GM23338 (cell line): ENCODE measurements around the gene ACP2. TPM values are rescaled to one million over a fixed set of nuclear protein-coding genes. Genes with fewer than 3 reads are reported as not detected.

Experiments
- ATAC-seq: fragments of 200-7000 bp; cut with Tn5 transposase; 3 replicates; pipeline ENCODE4 v1.9.1; 2020
- DNase-seq: peaks from one replicate; pipeline ENCODE4 v3.0.0-alpha.2; 2015; ENCODE audit warnings: low spot score
- H2AFZ ChIP-seq: fragments of 200-600 bp; sonication (generic); 2 replicates; pipeline ENCODE4 v1.8.0; 2016; ENCODE audit warnings: antibody characterized with exemption, mild to moderate bottlenecking, moderate library complexity
- H3F3A ChIP-seq: fragments of 200-600 bp; sonication (generic); replicated peaks from 2 replicates; pipeline ENCODE4 v1.8.0; 2017; ENCODE audit warnings: antibody characterized with exemption, mixed run types, low read depth
- H3K27ac ChIP-seq: fragments of 200-600 bp; sonication (generic); 2 replicates; pipeline ENCODE4 v1.6.1; 2016; ENCODE audit warnings: low read depth
- H3K27me3 ChIP-seq: fragments of 200-600 bp; sonication (generic); 2 replicates; pipeline ENCODE4 v1.8.0; 2016; ENCODE audit warnings: mild to moderate bottlenecking, mixed run types, moderate library complexity; ENCODE audit not compliant: insufficient read depth
- H3K36me3 ChIP-seq: fragments of 200-600 bp; sonication (generic); 2 replicates; pipeline ENCODE4 v1.8.0; 2016; ENCODE audit warnings: mild to moderate bottlenecking; ENCODE audit not compliant: insufficient read depth
- H3K4me1 ChIP-seq: fragments of 200-600 bp; sonication (generic); 2 replicates; pipeline ENCODE4 v1.8.0; 2016; ENCODE audit warnings: mild to moderate bottlenecking, moderate library complexity; ENCODE audit not compliant: insufficient read depth
- H3K4me2 ChIP-seq: fragments of 200-600 bp; sonication (generic); 2 replicates; pipeline ENCODE4 v1.7.1; 2017; ENCODE audit warnings: mixed run types
- H3K4me3 ChIP-seq: fragments of 200-600 bp; sonication (generic); 2 replicates; pipeline ENCODE4 v1.6.1; 2016; ENCODE audit warnings: mixed run types
- H3K79me2 ChIP-seq: fragments of 200-600 bp; sonication (generic); replicated peaks from 2 replicates; pipeline ENCODE4 v1.8.0; 2017; ENCODE audit warnings: mild to moderate bottlenecking; ENCODE audit not compliant: insufficient read depth
- H3K9me2 ChIP-seq: fragments of 200-600 bp; sonication (generic); 2 replicates; pipeline ENCODE4 v1.8.0; 2017; ENCODE audit not compliant: insufficient read depth
- H4K20me1 ChIP-seq: fragments of 200-600 bp; sonication (generic); replicated peaks from 2 replicates; pipeline ENCODE4 v1.8.0; 2017; ENCODE audit warnings: mild to moderate bottlenecking; ENCODE audit not compliant: insufficient read depth
- H3K27ac Mint-ChIP-seq: 2 replicates; pipeline ENCODE4 v1.8.0; 2020; ENCODE audit warnings: inconsistent platforms, mild to moderate bottlenecking, moderate library complexity, mixed read lengths
- H3K27me3 Mint-ChIP-seq: 3 replicates; pipeline ENCODE4 v1.8.0; 2022; ENCODE audit warnings: low read depth, mild to moderate bottlenecking, moderate library complexity, mixed read lengths, inconsistent platforms; ENCODE audit not compliant: insufficient read depth, poor library complexity
- H3K36me3 Mint-ChIP-seq: 3 replicates; pipeline ENCODE4 v1.8.0; 2021; ENCODE audit warnings: low read depth, mild to moderate bottlenecking, inconsistent platforms, moderate library complexity, mixed read lengths
- H3K4me1 Mint-ChIP-seq: 3 replicates; pipeline ENCODE4 v1.8.0; 2020; ENCODE audit warnings: mild to moderate bottlenecking, inconsistent platforms, mixed read lengths
- H3K4me3 Mint-ChIP-seq: 3 replicates; pipeline ENCODE4 v1.8.0; 2021; ENCODE audit warnings: moderate library complexity, mild to moderate bottlenecking, inconsistent platforms, mixed read lengths
- H3K9me3 Mint-ChIP-seq: 3 replicates; pipeline ENCODE4 v1.8.0; 2020; ENCODE audit warnings: moderate library complexity, mild to moderate bottlenecking, inconsistent platforms, mixed read lengths
- CREB1 ChIP-seq: fragments of 250-450 bp; sonication (Bioruptor Pico); IDR thresholded peaks from 2 replicates; pipeline ENCODE4 v1.5.0; 2020; ENCODE audit warnings: low read depth, mild to moderate bottlenecking, moderate library complexity
- EZH2 ChIP-seq: fragments of 200-600 bp; sonication (generic); IDR thresholded peaks from one replicate; pipeline ENCODE4 v1.8.0; 2017; ENCODE audit warnings: antibody characterized with exemption, mild to moderate bottlenecking, low read depth; ENCODE audit not compliant: unreplicated experiment
- EZH2phosphoT487 ChIP-seq: fragments of 200-600 bp; sonication (generic); IDR thresholded peaks from one replicate; pipeline ENCODE4 v1.8.1; 2018; ENCODE audit warnings: antibody characterized with exemption; ENCODE audit not compliant: unreplicated experiment
- JUNB ChIP-seq: IDR thresholded peaks from one replicate; pipeline ENCODE4 v1.6.1; 2016; ENCODE audit warnings: antibody characterized with exemption; ENCODE audit not compliant: unreplicated experiment
- NANOG ChIP-seq: IDR thresholded peaks from 2 replicates; pipeline ENCODE4 v1.6.1; 2016; ENCODE audit warnings: antibody characterized with exemption, borderline replicate concordance
- POLR2AphosphoS5 ChIP-seq: IDR thresholded peaks from 2 replicates; pipeline ENCODE4 v1.6.1; 2016; ENCODE audit warnings: antibody characterized with exemption, low read depth
- STAT1 ChIP-seq: IDR thresholded peaks from one replicate; pipeline ENCODE4 v1.6.1; 2016; ENCODE audit warnings: antibody characterized with exemption; ENCODE audit not compliant: unreplicated experiment
- ZNF114 ChIP-seq: fragments of 250-450 bp; sonication (Bioruptor Pico); IDR thresholded peaks from 2 replicates; pipeline ENCODE4 v1.5.0; 2020; ENCODE audit warnings: mild to moderate bottlenecking, moderate library complexity
- ZNF331 ChIP-seq: fragments of 250-450 bp; sonication (Bioruptor Pico); IDR thresholded peaks from 2 replicates; pipeline ENCODE4 v1.5.0; 2020; ENCODE audit warnings: low read depth, mild to moderate bottlenecking, moderate library complexity
- polyA plus RNA-seq: library from polyadenylated mRNA; unstranded; fragments of >200 nt; fragmentation: Nextera tagmentation; extraction: Ambion mirVana; gene quantifications from 2 replicates; pipeline ENCODE4 v1.2.1, GENCODE V29; 2016
- total RNA-seq: library from RNA; depleted of rRNA; stranded (reverse); fragments of >200 nt; shearing (Covaris generic); gene quantifications from 2 replicates; pipeline ENCODE4 v1.2.3, GENCODE V29; 2014
- TF ChIP-seq, protein P1 (sequence below): fragments of 250-450 bp; sonication (Bioruptor Pico); IDR thresholded peaks from 2 replicates; pipeline ENCODE4 v1.5.0; 2020; ENCODE audit warnings: mild to moderate bottlenecking, moderate library complexity
- TF ChIP-seq, protein P2 (sequence below): IDR thresholded peaks from 2 replicates; pipeline ENCODE4 v1.6.1; 2016; ENCODE audit warnings: antibody characterized with exemption
- TF ChIP-seq, protein P3 (sequence below): IDR thresholded peaks from one replicate; pipeline ENCODE4 v1.6.1; 2018; ENCODE audit warnings: antibody characterized with exemption; ENCODE audit not compliant: unreplicated experiment
- TF ChIP-seq, protein P4 (sequence below), 2 experiments: fragments of 200-600 bp in 1 of 2; sonication (generic) in 1 of 2; conservative IDR thresholded peaks; 2 replicates each; pipeline versions ENCODE4 v1.5.1 to v1.6.1; 2016 to 2017; ENCODE audit warnings: antibody characterized with exemption in 2 of 2, low read depth in 2 of 2, mild to moderate bottlenecking in 2 of 2, moderate library complexity in 1 of 2

ACP2 gene
- total and polyA plus RNA-seq, 2 experiments from 2014 or later = 7.3 to 32.1 TPM

DNA sequence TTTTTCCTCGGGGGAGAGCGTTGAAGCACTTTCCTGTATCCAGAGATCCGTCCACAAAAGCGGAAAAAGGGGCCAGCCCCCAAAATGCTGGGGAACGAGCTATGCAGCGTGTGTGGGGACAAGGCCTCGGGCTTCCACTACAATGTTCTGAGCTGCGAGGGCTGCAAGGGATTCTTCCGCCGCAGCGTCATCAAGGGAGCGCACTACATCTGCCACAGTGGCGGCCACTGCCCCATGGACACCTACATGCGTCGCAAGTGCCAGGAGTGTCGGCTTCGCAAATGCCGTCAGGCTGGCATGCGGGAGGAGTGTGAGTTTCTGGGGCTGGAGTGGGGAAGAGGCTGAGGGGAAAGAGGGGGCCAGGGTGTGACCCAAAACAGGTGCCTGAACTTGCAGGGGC is 11.8 kb upstream of the ACP2 start:
- H3K4me3 ChIP-seq = no peak overlapping the region
- no peaks in the 10 kb centered on the region for H3K27me3 ChIP-seq
- H3K9me2 ChIP-seq = no peaks in the 10 kb centered on the region
- H2AFZ ChIP-seq = no peak overlapping the region
- Mint-ChIP-seq H3K27ac (no peak overlapping the region), H3K36me3 (no peaks in the 10 kb centered on the region), H3K4me1 (peaks cover 20% of the 10 kb centered on the region), H3K9me3 (no peaks in the 10 kb centered on the region), H3K4me3 (no peak overlapping the region; the same call in 2 of the 3 replicates), H3K27me3 (peaks cover 2% of the 10 kb centered on the region)
- no peaks in the 10 kb centered on the region for H3K79me2 ChIP-seq
- H3K4me2 ChIP-seq = no peak overlapping the region
- DNase-seq = no peak
- peaks cover 13% of the 10 kb centered on the region for H3F3A ChIP-seq
- H4K20me1 ChIP-seq = no peaks in the 10 kb centered on the region
- TF ChIP-seq ZNF114 (CRISPR knock-in tag) (no peak), EZH2phosphoT487 (no peak), JUNB (no peak), NANOG (no peak), POLR2AphosphoS5 (no peak), EZH2 (no peak), STAT1 (no peak), ZNF331 (CRISPR knock-in tag) (no peak), CREB1 (CRISPR knock-in tag) (no peak)
- TF ChIP-seq, protein P1, sequence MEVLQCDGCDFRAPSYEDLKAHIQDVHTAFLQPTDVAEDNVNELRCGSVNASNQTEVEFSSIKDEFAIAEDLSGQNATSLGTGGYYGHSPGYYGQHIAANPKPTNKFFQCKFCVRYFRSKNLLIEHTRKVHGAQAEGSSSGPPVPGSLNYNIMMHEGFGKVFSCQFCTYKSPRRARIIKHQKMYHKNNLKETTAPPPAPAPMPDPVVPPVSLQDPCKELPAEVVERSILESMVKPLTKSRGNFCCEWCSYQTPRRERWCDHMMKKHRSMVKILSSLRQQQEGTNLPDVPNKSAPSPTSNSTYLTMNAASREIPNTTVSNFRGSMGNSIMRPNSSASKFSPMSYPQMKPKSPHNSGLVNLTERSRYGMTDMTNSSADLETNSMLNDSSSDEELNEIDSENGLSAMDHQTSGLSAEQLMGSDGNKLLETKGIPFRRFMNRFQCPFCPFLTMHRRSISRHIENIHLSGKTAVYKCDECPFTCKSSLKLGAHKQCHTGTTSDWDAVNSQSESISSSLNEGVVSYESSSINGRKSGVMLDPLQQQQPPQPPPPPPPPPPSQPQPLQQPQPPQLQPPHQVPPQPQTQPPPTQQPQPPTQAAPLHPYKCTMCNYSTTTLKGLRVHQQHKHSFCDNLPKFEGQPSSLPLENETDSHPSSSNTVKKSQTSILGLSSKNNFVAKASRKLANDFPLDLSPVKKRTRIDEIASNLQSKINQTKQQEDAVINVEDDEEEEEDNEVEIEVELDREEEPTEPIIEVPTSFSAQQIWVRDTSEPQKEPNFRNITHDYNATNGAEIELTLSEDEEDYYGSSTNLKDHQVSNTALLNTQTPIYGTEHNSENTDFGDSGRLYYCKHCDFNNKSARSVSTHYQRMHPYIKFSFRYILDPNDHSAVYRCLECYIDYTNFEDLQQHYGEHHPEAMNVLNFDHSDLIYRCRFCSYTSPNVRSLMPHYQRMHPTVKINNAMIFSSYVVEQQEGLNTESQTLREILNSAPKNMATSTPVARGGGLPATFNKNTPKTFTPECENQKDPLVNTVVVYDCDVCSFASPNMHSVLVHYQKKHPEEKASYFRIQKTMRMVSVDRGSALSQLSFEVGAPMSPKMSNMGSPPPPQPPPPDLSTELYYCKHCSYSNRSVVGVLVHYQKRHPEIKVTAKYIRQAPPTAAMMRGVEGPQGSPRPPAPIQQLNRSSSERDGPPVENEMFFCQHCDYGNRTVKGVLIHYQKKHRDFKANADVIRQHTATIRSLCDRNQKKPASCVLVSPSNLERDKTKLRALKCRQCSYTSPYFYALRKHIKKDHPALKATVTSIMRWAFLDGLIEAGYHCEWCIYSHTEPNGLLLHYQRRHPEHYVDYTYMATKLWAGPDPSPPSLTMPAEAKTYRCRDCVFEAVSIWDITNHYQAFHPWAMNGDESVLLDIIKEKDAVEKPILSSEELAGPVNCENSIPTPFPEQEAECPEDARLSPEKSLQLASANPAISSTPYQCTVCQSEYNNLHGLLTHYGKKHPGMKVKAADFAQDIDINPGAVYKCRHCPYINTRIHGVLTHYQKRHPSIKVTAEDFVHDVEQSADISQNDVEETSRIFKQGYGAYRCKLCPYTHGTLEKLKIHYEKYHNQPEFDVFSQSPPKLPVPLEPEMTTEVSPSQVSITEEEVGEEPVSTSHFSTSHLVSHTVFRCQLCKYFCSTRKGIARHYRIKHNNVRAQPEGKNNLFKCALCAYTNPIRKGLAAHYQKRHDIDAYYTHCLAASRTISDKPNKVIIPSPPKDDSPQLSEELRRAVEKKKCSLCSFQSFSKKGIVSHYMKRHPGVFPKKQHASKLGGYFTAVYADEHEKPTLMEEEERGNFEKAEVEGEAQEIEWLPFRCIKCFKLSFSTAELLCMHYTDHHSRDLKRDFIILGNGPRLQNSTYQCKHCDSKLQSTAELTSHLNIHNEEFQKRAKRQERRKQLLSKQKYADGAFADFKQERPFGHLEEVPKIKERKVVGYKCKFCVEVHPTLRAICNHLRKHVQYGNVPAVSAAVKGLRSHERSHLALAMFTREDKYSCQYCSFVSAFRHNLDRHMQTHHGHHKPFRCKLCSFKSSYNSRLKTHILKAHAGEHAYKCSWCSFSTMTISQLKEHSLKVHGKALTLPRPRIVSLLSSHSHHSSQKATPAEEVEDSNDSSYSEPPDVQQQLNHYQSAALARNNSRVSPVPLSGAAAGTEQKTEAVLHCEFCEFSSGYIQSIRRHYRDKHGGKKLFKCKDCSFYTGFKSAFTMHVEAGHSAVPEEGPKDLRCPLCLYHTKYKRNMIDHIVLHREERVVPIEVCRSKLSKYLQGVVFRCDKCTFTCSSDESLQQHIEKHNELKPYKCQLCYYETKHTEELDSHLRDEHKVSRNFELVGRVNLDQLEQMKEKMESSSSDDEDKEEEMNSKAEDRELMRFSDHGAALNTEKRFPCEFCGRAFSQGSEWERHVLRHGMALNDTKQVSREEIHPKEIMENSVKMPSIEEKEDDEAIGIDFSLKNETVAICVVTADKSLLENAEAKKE (CRISPR knock-in tag) = no peak
- TF ChIP-seq, protein P2, sequence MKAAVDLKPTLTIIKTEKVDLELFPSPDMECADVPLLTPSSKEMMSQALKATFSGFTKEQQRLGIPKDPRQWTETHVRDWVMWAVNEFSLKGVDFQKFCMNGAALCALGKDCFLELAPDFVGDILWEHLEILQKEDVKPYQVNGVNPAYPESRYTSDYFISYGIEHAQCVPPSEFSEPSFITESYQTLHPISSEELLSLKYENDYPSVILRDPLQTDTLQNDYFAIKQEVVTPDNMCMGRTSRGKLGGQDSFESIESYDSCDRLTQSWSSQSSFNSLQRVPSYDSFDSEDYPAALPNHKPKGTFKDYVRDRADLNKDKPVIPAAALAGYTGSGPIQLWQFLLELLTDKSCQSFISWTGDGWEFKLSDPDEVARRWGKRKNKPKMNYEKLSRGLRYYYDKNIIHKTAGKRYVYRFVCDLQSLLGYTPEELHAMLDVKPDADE = no peak
- TF ChIP-seq, protein P3, sequence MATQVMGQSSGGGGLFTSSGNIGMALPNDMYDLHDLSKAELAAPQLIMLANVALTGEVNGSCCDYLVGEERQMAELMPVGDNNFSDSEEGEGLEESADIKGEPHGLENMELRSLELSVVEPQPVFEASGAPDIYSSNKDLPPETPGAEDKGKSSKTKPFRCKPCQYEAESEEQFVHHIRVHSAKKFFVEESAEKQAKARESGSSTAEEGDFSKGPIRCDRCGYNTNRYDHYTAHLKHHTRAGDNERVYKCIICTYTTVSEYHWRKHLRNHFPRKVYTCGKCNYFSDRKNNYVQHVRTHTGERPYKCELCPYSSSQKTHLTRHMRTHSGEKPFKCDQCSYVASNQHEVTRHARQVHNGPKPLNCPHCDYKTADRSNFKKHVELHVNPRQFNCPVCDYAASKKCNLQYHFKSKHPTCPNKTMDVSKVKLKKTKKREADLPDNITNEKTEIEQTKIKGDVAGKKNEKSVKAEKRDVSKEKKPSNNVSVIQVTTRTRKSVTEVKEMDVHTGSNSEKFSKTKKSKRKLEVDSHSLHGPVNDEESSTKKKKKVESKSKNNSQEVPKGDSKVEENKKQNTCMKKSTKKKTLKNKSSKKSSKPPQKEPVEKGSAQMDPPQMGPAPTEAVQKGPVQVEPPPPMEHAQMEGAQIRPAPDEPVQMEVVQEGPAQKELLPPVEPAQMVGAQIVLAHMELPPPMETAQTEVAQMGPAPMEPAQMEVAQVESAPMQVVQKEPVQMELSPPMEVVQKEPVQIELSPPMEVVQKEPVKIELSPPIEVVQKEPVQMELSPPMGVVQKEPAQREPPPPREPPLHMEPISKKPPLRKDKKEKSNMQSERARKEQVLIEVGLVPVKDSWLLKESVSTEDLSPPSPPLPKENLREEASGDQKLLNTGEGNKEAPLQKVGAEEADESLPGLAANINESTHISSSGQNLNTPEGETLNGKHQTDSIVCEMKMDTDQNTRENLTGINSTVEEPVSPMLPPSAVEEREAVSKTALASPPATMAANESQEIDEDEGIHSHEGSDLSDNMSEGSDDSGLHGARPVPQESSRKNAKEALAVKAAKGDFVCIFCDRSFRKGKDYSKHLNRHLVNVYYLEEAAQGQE = no peak
- TF ChIP-seq, protein P4, sequence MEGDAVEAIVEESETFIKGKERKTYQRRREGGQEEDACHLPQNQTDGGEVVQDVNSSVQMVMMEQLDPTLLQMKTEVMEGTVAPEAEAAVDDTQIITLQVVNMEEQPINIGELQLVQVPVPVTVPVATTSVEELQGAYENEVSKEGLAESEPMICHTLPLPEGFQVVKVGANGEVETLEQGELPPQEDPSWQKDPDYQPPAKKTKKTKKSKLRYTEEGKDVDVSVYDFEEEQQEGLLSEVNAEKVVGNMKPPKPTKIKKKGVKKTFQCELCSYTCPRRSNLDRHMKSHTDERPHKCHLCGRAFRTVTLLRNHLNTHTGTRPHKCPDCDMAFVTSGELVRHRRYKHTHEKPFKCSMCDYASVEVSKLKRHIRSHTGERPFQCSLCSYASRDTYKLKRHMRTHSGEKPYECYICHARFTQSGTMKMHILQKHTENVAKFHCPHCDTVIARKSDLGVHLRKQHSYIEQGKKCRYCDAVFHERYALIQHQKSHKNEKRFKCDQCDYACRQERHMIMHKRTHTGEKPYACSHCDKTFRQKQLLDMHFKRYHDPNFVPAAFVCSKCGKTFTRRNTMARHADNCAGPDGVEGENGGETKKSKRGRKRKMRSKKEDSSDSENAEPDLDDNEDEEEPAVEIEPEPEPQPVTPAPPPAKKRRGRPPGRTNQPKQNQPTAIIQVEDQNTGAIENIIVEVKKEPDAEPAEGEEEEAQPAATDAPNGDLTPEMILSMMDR (conservative IDR thresholded peaks at IDR 0.05; ENCODE audit: low read depth in 2 of 2) = no peak
- peaks cover 28% of the 10 kb centered on the region for H3K4me1 ChIP-seq
- no peaks in the 10 kb centered on the region for H3K36me3 ChIP-seq
- no peak for ATAC-seq
- H3K27ac ChIP-seq = no peak overlapping the region
